Superior temporal gyrus (tissue), 1 donor: Measurements from ENCODE around the gene FILIP1.
A peak's percentile ranks its signal among the peaks of the same experiment; 100 is the strongest.

Experiments used
- DNase-seq: peaks from one replicate; pipeline ENCODE4 v3.0.0-alpha.2; 2016; ENCODE audit errors: extremely low spot score

FILIP1 gene

GRCh38 chr6:75344021-75344420 is 149.6 kb downstream of the FILIP1 start:
- no peak for DNase-seq

- no peak for DNase-seq
Measured at GRCh38 chr6:75337835-75338580, 155.6 kb downstream of the FILIP1 start.

GRCh38 chr6:75334266-75335040 is 159.1 kb downstream of the FILIP1 start:
- DNase-seq = no peak

GRCh38 chr6:75333676-75334200 is 159.9 kb downstream of the FILIP1 start:
- peak; percentile 59 for DNase-seq

- no peak for DNase-seq
Measured at GRCh38 chr6:75331151-75331550, 162.4 kb downstream of the FILIP1 start.

- no peak for DNase-seq
Measured at GRCh38 chr6:75329703-75330102, 163.9 kb downstream of the FILIP1 start.

GRCh38 chr6:75327807-75328206 is 165.8 kb downstream of the FILIP1 start:
- DNase-seq = no peak

- DNase-seq = no peak
Measured at GRCh38 chr6:75326557-75327258, 166.9 kb downstream of the FILIP1 start.

GRCh38 chr6:75318900-75319299 is 174.7 kb downstream of the FILIP1 start:
- no peak for DNase-seq

GRCh38 chr6:75317503-75318206 is 175.9 kb downstream of the FILIP1 start:
- DNase-seq = no peak

- no peak for DNase-seq
Measured at GRCh38 chr6:75315978-75316377, 177.6 kb downstream of the FILIP1 start.

- no peak for DNase-seq
Measured at GRCh38 chr6:75308250-75308988, 185.2 kb downstream of the FILIP1 start.

- no peak for DNase-seq
Measured at GRCh38 chr6:75307364-75308004, 186.1 kb downstream of the FILIP1 start.

- no peak for DNase-seq
Measured at GRCh38 chr6:75306064-75306463, 187.5 kb downstream of the FILIP1 start.

GRCh38 chr6:75305573-75305972 is 188.0 kb downstream of the FILIP1 start:
- DNase-seq = no peak

- no peak for DNase-seq
Measured at GRCh38 chr6:75302280-75302679, 191.3 kb downstream of the FILIP1 start.

GRCh38 chr6:75301537-75301936 is 192.1 kb downstream of the FILIP1 start:
- DNase-seq = no peak

GRCh38 chr6:75301088-75301487 is 192.5 kb downstream of the FILIP1 start:
- no peak for DNase-seq

- no peak for DNase-seq
Measured at GRCh38 chr6:75300531-75300855, 193.1 kb downstream of the FILIP1 start.

GRCh38 chr6:75299801-75300530 is 193.6 kb downstream of the FILIP1 start:
- DNase-seq = no peak
